SK-N-MC (cell line): Measurements from ENCODE around the gene WAC.

Experiments used
- EZH2 ChIP-seq: fragments of 200-600 bp; sonication (generic); IDR thresholded peaks from one replicate; pipeline ENCODE4 v1.6.1; 2017; ENCODE audit warnings: antibody characterized with exemption
- POLR2AphosphoS5 ChIP-seq: IDR thresholded peaks from 2 replicates; pipeline ENCODE4 v1.6.1; 2012; ENCODE audit warnings: mild to moderate bottlenecking, low read depth, low read length, borderline replicate concordance

GRCh38 chr10:28604567-28605536 is 71.9 kb downstream of the WAC start:
- TF ChIP-seq POLR2AphosphoS5 (no peak), EZH2 (no peak)
